Right lobe of liver (tissue), 6 donors: ENCODE data around the gene ZNF892. TPM values are rescaled to one million over a fixed set of nuclear protein-coding genes. Genes with fewer than 3 reads are reported as not detected.
"Not testable (repeated sequence)": the region's sequence is repeated elsewhere in the genome, so short reads cannot be mapped to it uniquely, and the experiment has no call there.

Experiments
- ATAC-seq, 4 donors: fragments of 200-7000 bp; cut with Tn5 transposase; one replicate each; pipeline ENCODE4 v1.9.1; 2020; ENCODE audit warnings: mild to moderate bottlenecking in 4 of 4, moderate library complexity in 4 of 4
- DNase-seq, 3 donors: peaks; one replicate each; pipeline ENCODE4 v3.0.0-alpha.2; 2020
- H3K27ac ChIP-seq, 3 donors: fragments of 200-600 bp; one replicate each; pipeline ENCODE4 v1.8.0; 2022
- H3K27me3 ChIP-seq, 2 donors: fragments of 200-600 bp; one replicate each; pipeline ENCODE4 v1.8.0; 2022
- H3K36me3 ChIP-seq, 4 donors: fragments of 200-600 bp; sonication (generic) in 1 of 4; one replicate each; pipeline versions ENCODE4 v1.5.1 to v1.8.0; 2017 to 2022; ENCODE audit warnings: control low read depth in 1 of 4
- H3K4me1 ChIP-seq, 4 donors: fragments of 200-600 bp; sonication (generic) in 1 of 4; one replicate each; pipeline versions ENCODE4 v1.5.1 to v1.8.0; 2017 to 2022; ENCODE audit warnings: control low read depth in 1 of 4
- H3K4me3 ChIP-seq, 3 donors: fragments of 200-600 bp; one replicate each; pipeline ENCODE4 v1.8.0; 2022
- H3K9me3 ChIP-seq, 4 donors: fragments of 200-600 bp; sonication (generic) in 1 of 4; one replicate each; pipeline versions ENCODE4 v1.5.1 to v1.8.0; 2017 to 2022; ENCODE audit warnings: control low read depth in 1 of 4
- POLR2A ChIP-seq: fragments of 450-650 bp; IDR thresholded peaks from one replicate; pipeline ENCODE4 v1.6.1; 2017; ENCODE audit warnings: antibody characterized with exemption, mild to moderate bottlenecking
- WGBS: methylation state at CpG from one replicate; pipeline ENCODE4 v1.1.6; 2018; ENCODE audit warnings: low coverage, low lambda C conversion rate; ENCODE audit not compliant: insufficient coverage; ENCODE audit errors: missing lambda C conversion rate; 5-methylcytosine and 5-hydroxymethylcytosine counted together
- intact Hi-C, 2 donors: fragments of 100-400 bp; cut with DNase I; formaldehyde crosslinking; loops; one replicate each; pipeline versions ENCODE4 v1.11.2 to v1.14.1; 2022
- total RNA-seq, 6 experiments: library from RNA; depleted of rRNA in 2 of 6; stranded (reverse); fragments of >200 nt in 2 of 6; fragmentation: NEBNext Ultra II Directional in 3 of 6; extraction: Animal tissue kit (Norgen Biotek cat#: 25700) in 3 of 6; gene quantifications; one replicate each; pipeline versions ENCODE4 v1.1.0 to v1.2.4, GENCODE V29; 2016 to 2023
- TF ChIP-seq, protein P1 (sequence below), 4 donors: fragments of 200-600 bp in 3 of 4; fragments of 450-650 bp in 1 of 4; IDR thresholded peaks; one replicate each; pipeline versions ENCODE4 v1.5.1 to v1.8.0; 2016 to 2022; ENCODE audit warnings: antibody characterized with exemption in 4 of 4, mild to moderate bottlenecking in 2 of 4
- donor health status: DM: no; HTN: yes; CAD: no.
- donor health status: DM: no; HTN: no; CAD: no.
- donor health status: DM: no; HTN: no; CAD: no.
- donor health status: DM: no; HTN: yes; CAD: no.
- donor health status: DM: no; HTN: yes; CAD: no.

The ZNF892 gene
- total RNA-seq, 6 experiments from 2014 or later: 0.48 to 2.3 (median 1.1) TPM

DNA sequence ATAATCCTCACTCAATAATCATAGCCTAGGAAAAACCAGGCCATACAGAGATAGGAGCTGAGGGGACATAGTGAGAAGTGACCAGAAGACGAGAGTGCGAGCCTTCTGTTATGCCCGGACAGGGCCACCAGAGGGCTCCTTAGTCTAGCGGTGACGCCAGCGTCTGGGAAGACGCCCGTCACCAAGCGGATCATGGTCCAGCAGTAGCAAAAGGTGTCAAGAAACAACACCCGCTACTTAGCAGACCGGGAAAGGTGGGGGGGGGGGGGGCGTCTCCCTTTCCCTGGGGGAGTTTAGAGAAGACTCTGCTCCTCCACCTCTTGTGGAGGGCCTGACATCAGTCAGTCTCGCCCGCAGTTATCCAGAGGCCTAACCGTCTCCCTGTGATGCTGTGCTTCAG is 14.4 kb upstream of the ZNF892 start:
- TF ChIP-seq, protein P1, sequence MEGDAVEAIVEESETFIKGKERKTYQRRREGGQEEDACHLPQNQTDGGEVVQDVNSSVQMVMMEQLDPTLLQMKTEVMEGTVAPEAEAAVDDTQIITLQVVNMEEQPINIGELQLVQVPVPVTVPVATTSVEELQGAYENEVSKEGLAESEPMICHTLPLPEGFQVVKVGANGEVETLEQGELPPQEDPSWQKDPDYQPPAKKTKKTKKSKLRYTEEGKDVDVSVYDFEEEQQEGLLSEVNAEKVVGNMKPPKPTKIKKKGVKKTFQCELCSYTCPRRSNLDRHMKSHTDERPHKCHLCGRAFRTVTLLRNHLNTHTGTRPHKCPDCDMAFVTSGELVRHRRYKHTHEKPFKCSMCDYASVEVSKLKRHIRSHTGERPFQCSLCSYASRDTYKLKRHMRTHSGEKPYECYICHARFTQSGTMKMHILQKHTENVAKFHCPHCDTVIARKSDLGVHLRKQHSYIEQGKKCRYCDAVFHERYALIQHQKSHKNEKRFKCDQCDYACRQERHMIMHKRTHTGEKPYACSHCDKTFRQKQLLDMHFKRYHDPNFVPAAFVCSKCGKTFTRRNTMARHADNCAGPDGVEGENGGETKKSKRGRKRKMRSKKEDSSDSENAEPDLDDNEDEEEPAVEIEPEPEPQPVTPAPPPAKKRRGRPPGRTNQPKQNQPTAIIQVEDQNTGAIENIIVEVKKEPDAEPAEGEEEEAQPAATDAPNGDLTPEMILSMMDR (IDR thresholded peaks at IDR 0.05): peak; percentile 39 to 53 (median 51)
- H3K4me3 ChIP-seq, H3K36me3 ChIP-seq, H3K4me1 ChIP-seq, intact Hi-C loops, H3K27ac ChIP-seq, ATAC-seq, H3K9me3 ChIP-seq, H3K27me3 ChIP-seq: not testable (repeated sequence)
- DNase-seq: peak; percentile 60 to 68 (median 61)
- WGBS: 14% methylated on average over 9 of the region's 15 CpGs

DNA sequence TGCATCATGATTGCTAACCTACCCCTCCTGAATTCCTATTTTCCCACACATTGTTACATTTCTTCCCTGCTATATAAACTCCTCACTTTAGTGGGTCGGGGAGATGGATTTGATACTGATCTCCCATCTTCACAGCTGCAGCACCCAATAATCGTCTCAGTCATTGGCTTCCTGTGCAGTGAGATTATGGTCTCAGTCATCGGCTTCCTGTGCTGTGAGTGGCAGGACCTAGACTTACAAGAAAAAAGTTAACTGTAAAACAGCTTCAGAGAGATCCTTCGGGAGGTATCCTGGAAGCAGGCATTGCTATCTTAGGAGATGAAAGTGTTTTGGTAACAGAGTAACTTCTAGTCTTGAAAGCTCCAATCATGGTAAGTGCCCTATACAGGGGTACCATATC is 3.4 kb upstream of the ZNF892 start:
- no peaks in the 10 kb centered on the region for H3K4me1 ChIP-seq
- ATAC-seq (no peak), DNase-seq (no peak)
- intact Hi-C loops: no loop called here
- H3K27me3 ChIP-seq: no peaks in the 10 kb centered on the region
- no peaks in the 10 kb centered on the region for H3K9me3 ChIP-seq
- H3K4me3 ChIP-seq: no peak overlapping the region
- H3K27ac ChIP-seq: no peak overlapping the region
- TF ChIP-seq, protein P1 (IDR thresholded peaks at IDR 0.05): no peak
- WGBS: 71% methylated on average over 4 of the region's 4 CpGs
- H3K36me3 ChIP-seq: no peaks in the 10 kb centered on the region

DNA sequence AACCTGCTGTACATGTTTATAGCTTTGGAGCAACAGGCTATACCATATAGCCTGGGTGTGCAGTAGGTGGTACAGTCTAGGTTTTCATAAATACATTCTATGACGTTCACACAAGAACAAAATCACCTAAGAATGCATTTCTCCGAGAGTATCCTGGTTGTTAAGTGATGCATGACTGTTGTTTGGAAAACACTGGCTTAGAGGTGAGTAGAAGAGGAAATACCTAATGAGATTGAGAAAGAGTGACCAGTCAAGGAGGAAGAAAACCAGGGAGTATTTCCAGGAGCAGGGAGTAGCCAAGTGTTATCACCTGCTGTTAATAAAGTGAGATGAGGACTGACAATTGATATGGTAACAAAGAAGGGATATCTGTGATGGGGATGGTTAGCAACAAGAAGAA is 2.9 kb upstream of the ZNF892 start:
- TF ChIP-seq, protein P1 (IDR thresholded peaks at IDR 0.05): no peak
- TF ChIP-seq POLR2A: no peak
- Histone ChIP-seq H3K4me3 (no peak overlapping the region), H3K9me3 (no peaks in the 10 kb centered on the region), H3K27me3 (no peaks in the 10 kb centered on the region), H3K4me1 (no peaks in the 10 kb centered on the region), H3K27ac (no peak overlapping the region), H3K36me3 (no peaks in the 10 kb centered on the region)
- WGBS: 75% methylated on average over 2 of the region's 2 CpGs
- intact Hi-C loops: no loop called here
- ATAC-seq (no peak), DNase-seq (no peak)

DNA sequence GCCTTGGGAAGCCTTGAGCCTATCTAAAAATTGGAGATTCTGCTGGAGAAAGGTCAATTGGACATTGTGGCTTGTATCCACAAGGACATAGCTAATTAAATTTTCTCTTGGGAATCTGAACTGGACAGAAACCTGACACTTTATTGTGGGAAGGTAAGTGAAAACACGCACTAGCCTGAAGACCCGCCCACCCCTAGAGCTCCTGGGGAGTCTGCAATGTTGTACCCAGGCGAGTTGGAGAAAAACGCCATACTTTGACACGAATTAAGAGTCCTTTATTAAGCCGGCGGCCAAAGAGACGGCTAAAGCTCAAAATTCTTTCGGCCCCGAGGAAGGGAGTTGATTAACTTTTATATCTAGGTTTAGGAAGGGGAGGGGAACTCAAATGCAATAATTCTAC is 1.2 kb upstream of the ZNF892 start:
- Histone ChIP-seq H3K27ac (no peak overlapping the region), H3K9me3 (peaks cover 0 to under 1% (median 0%) of the 10 kb centered on the region in 4 donors), H3K36me3 (no peaks in the 10 kb centered on the region), H3K4me1 (no peaks in the 10 kb centered on the region), H3K27me3 (no peaks in the 10 kb centered on the region), H3K4me3 (no peak overlapping the region)
- WGBS: 41% methylated on average over 10 of the region's 10 CpGs
- no peak for DNase-seq
- no peak for TF ChIP-seq POLR2A
- intact Hi-C loops: no loop called here
- no peak for ATAC-seq

DNA sequence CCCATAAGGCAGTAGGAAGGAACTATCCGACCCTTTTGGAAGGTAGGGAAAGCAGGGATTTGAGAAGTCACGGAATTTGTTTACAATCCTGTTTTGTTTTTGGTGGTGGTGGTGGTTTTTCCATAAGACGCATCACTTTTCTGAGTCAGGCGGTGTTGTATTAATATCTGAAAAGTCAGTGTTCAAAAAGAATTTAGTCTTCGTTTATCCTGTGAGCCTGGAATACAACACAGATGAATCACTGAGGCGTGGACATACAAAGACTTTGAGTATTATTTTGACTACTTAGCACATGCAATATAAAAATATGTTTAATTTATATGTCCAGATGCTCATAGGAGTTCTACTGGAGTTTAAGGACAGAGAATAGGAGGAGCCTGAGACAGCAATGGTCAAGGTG is 785 bp downstream of the ZNF892 start:
- 76% methylated on average over 6 of the region's 6 CpGs for WGBS
- ATAC-seq (no peak), DNase-seq (no peak)
- Histone ChIP-seq H3K27me3 (no peaks in the 10 kb centered on the region), H3K36me3 (peaks cover 0 to 7% (median 0%) of the 10 kb centered on the region in 4 donors), H3K27ac (peak overlapping the region in 1 of 3 donors; percentile 66), H3K9me3 (peaks cover 0 to 18% (median 0%) of the 10 kb centered on the region in 4 donors), H3K4me1 (no peaks in the 10 kb centered on the region), H3K4me3 (peak overlapping the region; percentile 52 to 83 (median 61))
- intact Hi-C loops: no loop called here
- no peak for TF ChIP-seq POLR2A
- TF ChIP-seq, protein P1 (IDR thresholded peaks at IDR 0.05): no peak
